IMR-90 (cell line): Measurements from ENCODE around the gene DIP2C.

ENCODE experiments used
- BHLHE40 ChIP-seq: fragments of 150-350 bp; IDR thresholded peaks from 2 replicates; pipeline ENCODE4 v1.6.1; 2016; ENCODE audit warnings: mild to moderate bottlenecking, low read depth, low read length
- RCOR1 ChIP-seq: IDR thresholded peaks from 2 replicates; pipeline ENCODE4 v1.6.1; 2012; ENCODE audit warnings: mild to moderate bottlenecking, low read length, improper control_type of control experiment; ENCODE audit not compliant: insufficient replicate concordance
- RFX5 ChIP-seq: IDR thresholded peaks from 2 replicates; pipeline ENCODE4 v1.8.0; 2012; ENCODE audit warnings: low read depth, mild to moderate bottlenecking, low read length, moderate library complexity
- TF ChIP-seq, protein P1 (sequence below): conservative IDR thresholded peaks from 2 replicates; pipeline ENCODE4 v1.5.1; 2012; ENCODE audit warnings: mild to moderate bottlenecking, low read depth, low read length, improper control_type of control experiment

DNA sequence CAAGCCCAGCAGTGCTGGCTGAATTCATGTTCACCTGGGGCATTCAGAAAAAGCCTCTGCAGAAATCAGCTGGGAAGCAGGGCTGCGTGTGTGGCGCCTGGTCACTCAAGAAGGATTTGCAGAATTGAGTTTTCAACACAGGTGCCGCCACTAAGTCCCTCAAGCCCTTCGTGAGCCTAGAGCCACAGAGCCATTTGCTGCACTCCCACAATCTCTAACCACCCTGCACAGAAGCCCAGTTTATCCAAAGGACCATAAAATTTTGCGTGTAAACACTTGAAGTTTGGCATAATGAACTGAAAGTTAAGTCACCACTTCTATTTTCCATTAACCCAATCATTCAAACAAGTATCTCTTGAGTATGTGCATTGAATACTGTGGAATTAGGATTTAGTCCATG lies 136.2 kb downstream of the DIP2C start:
- TF ChIP-seq, protein P1, sequence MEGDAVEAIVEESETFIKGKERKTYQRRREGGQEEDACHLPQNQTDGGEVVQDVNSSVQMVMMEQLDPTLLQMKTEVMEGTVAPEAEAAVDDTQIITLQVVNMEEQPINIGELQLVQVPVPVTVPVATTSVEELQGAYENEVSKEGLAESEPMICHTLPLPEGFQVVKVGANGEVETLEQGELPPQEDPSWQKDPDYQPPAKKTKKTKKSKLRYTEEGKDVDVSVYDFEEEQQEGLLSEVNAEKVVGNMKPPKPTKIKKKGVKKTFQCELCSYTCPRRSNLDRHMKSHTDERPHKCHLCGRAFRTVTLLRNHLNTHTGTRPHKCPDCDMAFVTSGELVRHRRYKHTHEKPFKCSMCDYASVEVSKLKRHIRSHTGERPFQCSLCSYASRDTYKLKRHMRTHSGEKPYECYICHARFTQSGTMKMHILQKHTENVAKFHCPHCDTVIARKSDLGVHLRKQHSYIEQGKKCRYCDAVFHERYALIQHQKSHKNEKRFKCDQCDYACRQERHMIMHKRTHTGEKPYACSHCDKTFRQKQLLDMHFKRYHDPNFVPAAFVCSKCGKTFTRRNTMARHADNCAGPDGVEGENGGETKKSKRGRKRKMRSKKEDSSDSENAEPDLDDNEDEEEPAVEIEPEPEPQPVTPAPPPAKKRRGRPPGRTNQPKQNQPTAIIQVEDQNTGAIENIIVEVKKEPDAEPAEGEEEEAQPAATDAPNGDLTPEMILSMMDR, result no peak
- TF ChIP-seq RCOR1 (no peak), RFX5 (no peak), BHLHE40 (no peak)
